GM12878 (cell line): ENCODE measurements around the gene CFAP61.

ENCODE experiments used
- EP300 ChIP-seq, 2 experiments: fragments of 150-350 bp in 1 of 2; IDR thresholded peaks; 2 replicates each; pipeline ENCODE4 v1.6.1; 2011 to 2012; ENCODE audit warnings: low read depth in 2 of 2, low read length in 2 of 2, borderline replicate concordance in 1 of 2, improper control_type of control experiment in 1 of 2, inconsistent platforms in 1 of 2; ENCODE audit not compliant: control insufficient read depth in 1 of 2
- HDAC2 ChIP-seq: fragments of 200-600 bp; sonication (generic); IDR thresholded peaks from 2 replicates; pipeline ENCODE4 v1.6.1; 2017
- SIN3A ChIP-seq: IDR thresholded peaks from 2 replicates; pipeline ENCODE4 v1.6.1; 2012; ENCODE audit warnings: low read depth, low read length, improper control_type of control experiment
- TF ChIP-seq, protein P1 (sequence below): IDR thresholded peaks from 2 replicates; pipeline ENCODE4 v1.6.1; 2012; ENCODE audit warnings: mild to moderate bottlenecking, low read depth, low read length
- TF ChIP-seq, protein P2 (sequence below), 3 experiments: IDR thresholded peaks in 2 of 3; conservative IDR thresholded peaks in 1 of 3; 2 replicates each; pipeline ENCODE4 v1.5.1; 2011; ENCODE audit warnings: low read depth in 3 of 3, low read length in 3 of 3, mild to moderate bottlenecking in 3 of 3, control low read depth in 2 of 3, moderate library complexity in 2 of 3, inconsistent platforms in 1 of 3, mixed read lengths in 1 of 3; ENCODE audit not compliant: control insufficient read depth in 2 of 3, insufficient read depth in 1 of 3; ENCODE audit errors: extremely low read depth in 1 of 3

DNA sequence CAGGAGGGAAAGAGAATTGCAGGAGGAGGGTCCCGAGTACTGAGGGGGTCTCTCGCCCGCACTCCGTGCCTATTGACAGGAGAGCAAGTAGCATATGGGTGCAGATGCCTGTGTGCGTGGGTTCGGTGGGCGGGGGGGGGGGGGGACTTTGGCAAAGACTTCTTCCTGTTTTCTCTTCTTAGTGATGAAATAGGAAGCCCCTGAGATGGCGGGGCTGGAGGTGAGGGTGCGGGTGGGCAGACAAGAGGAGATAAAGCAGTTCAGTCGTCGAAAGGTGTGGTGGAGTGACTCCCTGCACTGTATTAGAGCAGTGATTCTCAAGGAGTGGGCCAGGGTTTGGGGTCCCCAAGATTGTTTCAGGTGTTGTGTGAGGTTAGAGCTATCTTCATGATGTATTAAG lies 31.4 kb upstream of the CFAP61 start:
- TF ChIP-seq HDAC2 (no peak), EP300 (IDR thresholded peaks at IDR 0.05; ENCODE audit: borderline replicate concordance in 1 of 2, control insufficient read depth in 1 of 2, low read depth in 2 of 2, low read length in 2 of 2) (no peak), SIN3A (no peak)
- TF ChIP-seq, protein P1, sequence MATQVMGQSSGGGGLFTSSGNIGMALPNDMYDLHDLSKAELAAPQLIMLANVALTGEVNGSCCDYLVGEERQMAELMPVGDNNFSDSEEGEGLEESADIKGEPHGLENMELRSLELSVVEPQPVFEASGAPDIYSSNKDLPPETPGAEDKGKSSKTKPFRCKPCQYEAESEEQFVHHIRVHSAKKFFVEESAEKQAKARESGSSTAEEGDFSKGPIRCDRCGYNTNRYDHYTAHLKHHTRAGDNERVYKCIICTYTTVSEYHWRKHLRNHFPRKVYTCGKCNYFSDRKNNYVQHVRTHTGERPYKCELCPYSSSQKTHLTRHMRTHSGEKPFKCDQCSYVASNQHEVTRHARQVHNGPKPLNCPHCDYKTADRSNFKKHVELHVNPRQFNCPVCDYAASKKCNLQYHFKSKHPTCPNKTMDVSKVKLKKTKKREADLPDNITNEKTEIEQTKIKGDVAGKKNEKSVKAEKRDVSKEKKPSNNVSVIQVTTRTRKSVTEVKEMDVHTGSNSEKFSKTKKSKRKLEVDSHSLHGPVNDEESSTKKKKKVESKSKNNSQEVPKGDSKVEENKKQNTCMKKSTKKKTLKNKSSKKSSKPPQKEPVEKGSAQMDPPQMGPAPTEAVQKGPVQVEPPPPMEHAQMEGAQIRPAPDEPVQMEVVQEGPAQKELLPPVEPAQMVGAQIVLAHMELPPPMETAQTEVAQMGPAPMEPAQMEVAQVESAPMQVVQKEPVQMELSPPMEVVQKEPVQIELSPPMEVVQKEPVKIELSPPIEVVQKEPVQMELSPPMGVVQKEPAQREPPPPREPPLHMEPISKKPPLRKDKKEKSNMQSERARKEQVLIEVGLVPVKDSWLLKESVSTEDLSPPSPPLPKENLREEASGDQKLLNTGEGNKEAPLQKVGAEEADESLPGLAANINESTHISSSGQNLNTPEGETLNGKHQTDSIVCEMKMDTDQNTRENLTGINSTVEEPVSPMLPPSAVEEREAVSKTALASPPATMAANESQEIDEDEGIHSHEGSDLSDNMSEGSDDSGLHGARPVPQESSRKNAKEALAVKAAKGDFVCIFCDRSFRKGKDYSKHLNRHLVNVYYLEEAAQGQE: no peak
- TF ChIP-seq, protein P2, sequence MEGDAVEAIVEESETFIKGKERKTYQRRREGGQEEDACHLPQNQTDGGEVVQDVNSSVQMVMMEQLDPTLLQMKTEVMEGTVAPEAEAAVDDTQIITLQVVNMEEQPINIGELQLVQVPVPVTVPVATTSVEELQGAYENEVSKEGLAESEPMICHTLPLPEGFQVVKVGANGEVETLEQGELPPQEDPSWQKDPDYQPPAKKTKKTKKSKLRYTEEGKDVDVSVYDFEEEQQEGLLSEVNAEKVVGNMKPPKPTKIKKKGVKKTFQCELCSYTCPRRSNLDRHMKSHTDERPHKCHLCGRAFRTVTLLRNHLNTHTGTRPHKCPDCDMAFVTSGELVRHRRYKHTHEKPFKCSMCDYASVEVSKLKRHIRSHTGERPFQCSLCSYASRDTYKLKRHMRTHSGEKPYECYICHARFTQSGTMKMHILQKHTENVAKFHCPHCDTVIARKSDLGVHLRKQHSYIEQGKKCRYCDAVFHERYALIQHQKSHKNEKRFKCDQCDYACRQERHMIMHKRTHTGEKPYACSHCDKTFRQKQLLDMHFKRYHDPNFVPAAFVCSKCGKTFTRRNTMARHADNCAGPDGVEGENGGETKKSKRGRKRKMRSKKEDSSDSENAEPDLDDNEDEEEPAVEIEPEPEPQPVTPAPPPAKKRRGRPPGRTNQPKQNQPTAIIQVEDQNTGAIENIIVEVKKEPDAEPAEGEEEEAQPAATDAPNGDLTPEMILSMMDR (IDR thresholded peaks at IDR 0.05 in 2 of 3, conservative IDR thresholded peaks at IDR 0.05 in 1 of 3; ENCODE audit: control insufficient read depth in 2 of 3, extremely low read depth in 1 of 3, insufficient read depth in 1 of 3, low read depth in 3 of 3, low read length in 3 of 3): no peak
